Fibroblast of lung (primary cell): ENCODE data around the gene HDAC8. TPM values are rescaled to one million over a fixed set of nuclear protein-coding genes. Genes with fewer than 3 reads are reported as not detected.

Experiments used
- DNase-seq, 2 donors: peaks; one replicate each; pipeline versions ENCODE4 v3.0.0 to v3.0.0-alpha.2; 2010; ENCODE audit warnings: low read depth in 2 of 2
- H2AFZ ChIP-seq: 2 replicates; pipeline ENCODE4 v1.5.1; 2012; ENCODE audit warnings: low read length, control low read depth, inconsistent platforms
- H3K27ac ChIP-seq: 2 replicates; pipeline ENCODE4 v1.5.1; 2011; ENCODE audit warnings: low read length, control low read depth; ENCODE audit not compliant: insufficient read depth
- H3K27me3 ChIP-seq: 2 replicates; pipeline ENCODE4 v1.5.1; 2011; ENCODE audit warnings: mild to moderate bottlenecking, low read length; ENCODE audit not compliant: control insufficient read depth, insufficient read depth
- H3K36me3 ChIP-seq: 2 replicates; pipeline ENCODE4 v1.5.1; 2011; ENCODE audit warnings: low read length; ENCODE audit not compliant: control insufficient read depth, insufficient read depth
- H3K4me1 ChIP-seq: 2 replicates; pipeline ENCODE4 v1.5.1; 2011; ENCODE audit warnings: low read length; ENCODE audit not compliant: control insufficient read depth, insufficient read depth; ENCODE audit errors: extremely low read depth
- H3K4me2 ChIP-seq: 2 replicates; pipeline ENCODE4 v1.5.1; 2011; ENCODE audit warnings: low read length, control low read depth; ENCODE audit not compliant: insufficient read depth; ENCODE audit errors: extremely low read depth
- H3K4me3 ChIP-seq, 4 experiments: fragments of 200-600 bp in 1 of 4; sonication (generic) in 1 of 4; replicated peaks in 1 of 4; 2 replicates each; pipeline ENCODE4 v1.5.1; 2011 to 2016; ENCODE audit warnings: low read length in 4 of 4, low read depth in 3 of 4, mild to moderate bottlenecking in 3 of 4, control low read depth in 2 of 4, inconsistent platforms in 1 of 4, mixed read lengths in 1 of 4; ENCODE audit not compliant: insufficient read depth in 1 of 4; ENCODE audit errors: control extremely low read depth in 1 of 4
- H3K79me2 ChIP-seq: 2 replicates; pipeline ENCODE4 v1.5.1; 2012; ENCODE audit warnings: mild to moderate bottlenecking, low read length, inconsistent platforms; ENCODE audit not compliant: control insufficient read depth, insufficient read depth
- H3K9ac ChIP-seq: 2 replicates; pipeline ENCODE4 v1.5.1; 2011; ENCODE audit warnings: mild to moderate bottlenecking, low read length, control low read depth; ENCODE audit not compliant: insufficient read depth
- H3K9me3 ChIP-seq: 2 replicates; pipeline ENCODE4 v1.5.1; 2012; ENCODE audit warnings: low read depth, low read length; ENCODE audit not compliant: control insufficient read depth, insufficient read depth
- H4K20me1 ChIP-seq: 2 replicates; pipeline ENCODE4 v1.5.1; 2011; ENCODE audit warnings: low read length; ENCODE audit not compliant: control insufficient read depth, insufficient read depth; ENCODE audit errors: extremely low read depth
- CTCF ChIP-seq, 2 donors: IDR thresholded peaks in 1 of 2; conservative IDR thresholded peaks in 1 of 2; 1 replicate in 1 of 2; 2 replicates in 1 of 2; pipeline ENCODE4 v1.5.1; 2011 to 2012; ENCODE audit warnings: low read length in 2 of 2, control low read depth in 1 of 2, inconsistent platforms in 1 of 2, low read depth in 1 of 2, mild to moderate bottlenecking in 1 of 2
- EZH2 ChIP-seq: IDR thresholded peaks from 2 replicates; pipeline ENCODE4 v1.5.1; 2012; ENCODE audit warnings: low read length, control low read depth, mild to moderate bottlenecking; ENCODE audit errors: missing control alignments
- polyA plus RNA-seq, 2 donors: library from polyadenylated mRNA; depleted of rRNA in 1 of 2; stranded (reverse) in 1 of 2; unstranded in 1 of 2; fragments of >200 nt; gene quantifications; 2 replicates each; pipeline ENCODE4 v1.2.1, GENCODE V29; 2011 to 2012; ENCODE audit warnings: missing spikeins in 1 of 2
- total RNA-seq: library from RNA; depleted of rRNA; stranded (reverse); fragments of >200 nt; gene quantifications from 2 replicates; pipeline ENCODE4 v1.2.1, GENCODE V29; 2014

HDAC8 gene
- total and polyA plus RNA-seq, 2 donors (not counting 1 experiment from before 2014, with no cell fraction given) = 25.9 TPM

GRCh38 chrX:72280321-72280845 is 292.3 kb downstream of the HDAC8 start:
- H3K4me2 ChIP-seq = no peak overlapping the region
- H3K36me3 ChIP-seq = no peaks in the 10 kb centered on the region
- H3K9me3 ChIP-seq = no peaks in the 10 kb centered on the region
- DNase-seq = no peak
- no peak overlapping the region for H3K27ac ChIP-seq
- H3K4me1 ChIP-seq = peaks cover 2% of the 10 kb centered on the region
- H3K4me3 ChIP-seq = no peak overlapping the region
- H4K20me1 ChIP-seq = no peaks in the 10 kb centered on the region
- H3K79me2 ChIP-seq = peaks cover 16% of the 10 kb centered on the region
- no peak overlapping the region for H2AFZ ChIP-seq
- TF ChIP-seq EZH2 (no peak), CTCF (conservative IDR thresholded peaks at IDR 0.05 in 1 of 2, IDR thresholded peaks at IDR 0.05 in 1 of 2; ENCODE audit: low read depth in 1 of 2, low read length in 2 of 2) (no peak)
- H3K27me3 ChIP-seq = peaks cover 2% of the 10 kb centered on the region
- no peak overlapping the region for H3K9ac ChIP-seq

Other genes with a start within 250 kb of the HDAC8 start
- 4.4 and 9.1 TPM in 2 replicates for gene PHKA1, start 141.5 kb upstream of the HDAC8 start, total RNA-seq
- 2.0 and 4.8 TPM in 2 replicates for gene PHKA1, start 141.5 kb upstream of the HDAC8 start, polyA plus RNA-seq
- gene DMRTC1B, start 204.0 kb upstream of the HDAC8 start, total RNA-seq = not detected in 2 replicates
- not detected in 2 replicates for gene DMRTC1B, start 204.0 kb upstream of the HDAC8 start, polyA plus RNA-seq
- gene FAM236B, start 209.8 kb upstream of the HDAC8 start, total RNA-seq = not detected in 2 replicates
- not detected in 2 replicates for gene FAM236B, start 209.8 kb upstream of the HDAC8 start, polyA plus RNA-seq
- not detected in 2 replicates for gene FAM236D, start 235.4 kb upstream of the HDAC8 start, total RNA-seq
- not detected in 2 replicates for gene FAM236D, start 235.4 kb upstream of the HDAC8 start, polyA plus RNA-seq